ENCODE measurements around the gene EXOC6B.

GRCh38 chr2:72326759-72327158, 499.1 kb downstream of the EXOC6B start:
- TF ChIP-seq CTCF (IDR thresholded peaks at IDR 0.05) (no peak), POLR2A (IDR thresholded peaks at IDR 0.05) (no peak)
